DMS 273 (cell line): ENCODE results near the gene ST3GAL6.
A peak's percentile ranks its signal among the peaks of the same experiment; 100 is the strongest.

Experiments
- DNase-seq: peaks from one replicate; lab custom pipeline; 2025; ENCODE audit not compliant: unreplicated experiment; lab: John Stamatoyannopoulos, UW

The ST3GAL6 gene

DNA sequence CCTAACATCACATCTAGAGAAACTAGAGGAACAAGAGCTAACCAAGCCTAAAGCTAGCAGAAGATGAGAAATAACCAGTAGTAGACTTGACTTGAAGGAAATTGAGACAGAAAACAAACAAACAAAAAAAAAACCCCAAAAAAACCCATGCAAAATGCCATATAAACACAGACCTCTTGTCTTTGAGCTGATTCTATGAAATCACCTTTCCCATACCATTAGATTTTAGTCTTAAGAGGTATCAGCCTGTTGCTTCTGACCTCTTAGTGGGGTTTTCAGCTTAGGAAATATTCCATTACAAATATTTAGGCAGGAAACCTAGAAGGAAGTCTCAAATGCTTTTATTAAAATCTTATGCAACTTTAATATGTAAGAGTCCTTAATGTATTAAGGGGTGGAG, 23.9 kb upstream of the ST3GAL6 start:
- no peak for DNase-seq

GRCh38 chr3:98740324-98740723, 22.8 kb upstream of the ST3GAL6 start:
- DNase-seq, result no peak

- DNase-seq, result peak; percentile 18
Measured at GRCh38 chr3:98741121-98741716, 21.9 kb upstream of the ST3GAL6 start.

- no peak for DNase-seq
Measured at GRCh38 chr3:98743071-98743470, 20.1 kb upstream of the ST3GAL6 start.

DNA sequence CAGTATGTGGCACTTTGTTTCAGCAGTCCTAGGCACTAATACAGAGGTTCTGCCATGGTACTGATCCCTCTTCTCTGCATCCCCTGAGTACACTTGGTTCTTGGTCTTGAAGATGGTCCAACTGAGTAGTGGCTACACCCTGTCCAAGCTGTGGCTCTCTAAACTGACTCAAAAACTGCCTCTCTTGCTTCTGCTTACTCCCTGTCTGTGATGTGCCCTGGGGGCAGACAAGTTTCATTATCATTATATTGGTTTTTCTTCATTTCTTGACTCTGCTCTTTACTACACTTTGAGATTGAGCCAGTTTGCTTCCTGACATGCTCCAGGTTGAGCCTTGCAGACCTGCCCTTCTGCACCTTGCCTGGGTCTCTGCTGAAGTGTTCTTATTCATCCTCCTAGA, 18.9 kb upstream of the ST3GAL6 start:
- no peak for DNase-seq

GRCh38 chr3:98745718-98746117, 17.4 kb upstream of the ST3GAL6 start:
- no peak for DNase-seq

DNA sequence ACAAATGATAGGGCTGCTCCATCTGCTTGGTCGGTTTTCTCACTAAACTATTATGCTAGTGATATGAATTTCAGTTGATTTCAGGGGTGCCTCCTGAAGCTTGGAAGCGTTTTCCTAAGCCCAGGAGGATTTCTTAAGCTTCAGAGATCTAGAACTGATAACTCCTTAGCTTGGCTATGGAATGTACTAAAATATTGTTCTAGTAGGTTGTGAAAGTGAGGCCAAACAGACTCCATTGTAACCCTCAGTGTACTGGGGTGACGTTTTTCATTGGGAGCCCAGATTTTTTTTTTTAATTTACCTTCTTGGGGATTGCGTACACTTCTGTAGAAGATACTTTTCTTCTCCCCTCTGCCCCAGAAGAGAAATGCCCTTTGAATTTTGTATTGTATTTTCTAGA, 17.0 kb upstream of the ST3GAL6 start:
- no peak for DNase-seq

DNA sequence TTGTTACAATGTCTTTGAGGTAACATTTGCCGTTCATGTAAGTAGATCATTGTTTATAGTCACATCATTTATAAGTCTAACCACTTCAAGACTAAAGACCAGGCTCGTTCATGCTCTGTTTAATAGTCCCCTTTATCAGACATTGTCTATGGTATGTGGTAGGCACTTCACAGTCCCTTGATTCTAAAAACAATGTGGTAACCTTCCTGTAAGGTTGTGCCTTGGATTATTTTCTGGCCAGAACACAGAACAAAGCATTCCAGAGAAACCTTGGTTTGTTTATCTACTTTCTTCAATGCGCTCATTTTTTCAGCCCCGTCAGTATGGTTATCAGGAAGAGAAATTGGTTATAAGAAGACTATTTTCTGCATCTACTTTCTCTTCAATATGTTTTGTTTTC, 16.3 kb upstream of the ST3GAL6 start:
- DNase-seq, result no peak

DNA sequence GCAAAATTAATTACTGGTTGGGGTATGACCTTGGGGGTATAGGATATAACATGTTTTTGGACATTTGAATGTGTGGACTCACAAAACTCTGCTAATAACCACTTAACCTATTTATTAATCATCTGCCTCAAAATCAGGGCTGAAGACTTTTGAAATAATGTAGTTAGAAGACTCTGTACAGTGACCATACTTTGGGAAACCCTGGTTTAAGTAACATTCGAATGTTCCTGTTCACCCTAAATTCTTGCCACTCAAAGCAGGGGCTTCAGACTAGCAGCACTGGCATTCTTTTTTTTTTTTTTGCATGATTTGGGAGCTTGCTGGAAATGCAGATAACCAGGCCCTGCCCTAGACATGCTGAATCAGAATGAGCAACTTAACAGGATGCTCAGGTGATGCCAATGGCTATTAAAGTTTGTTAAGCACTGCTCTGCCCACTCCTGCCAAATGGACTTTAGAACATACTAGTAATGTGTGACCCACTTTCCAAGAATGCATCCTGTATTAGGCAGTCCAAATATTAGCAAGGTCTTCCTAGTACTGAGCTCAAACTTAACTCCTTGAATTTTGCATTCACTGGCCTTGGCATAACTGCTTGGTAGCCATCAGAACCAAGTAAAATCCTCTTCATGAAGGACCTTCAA, 12.7 kb upstream of the ST3GAL6 start:
- DNase-seq, result no peak

DNA sequence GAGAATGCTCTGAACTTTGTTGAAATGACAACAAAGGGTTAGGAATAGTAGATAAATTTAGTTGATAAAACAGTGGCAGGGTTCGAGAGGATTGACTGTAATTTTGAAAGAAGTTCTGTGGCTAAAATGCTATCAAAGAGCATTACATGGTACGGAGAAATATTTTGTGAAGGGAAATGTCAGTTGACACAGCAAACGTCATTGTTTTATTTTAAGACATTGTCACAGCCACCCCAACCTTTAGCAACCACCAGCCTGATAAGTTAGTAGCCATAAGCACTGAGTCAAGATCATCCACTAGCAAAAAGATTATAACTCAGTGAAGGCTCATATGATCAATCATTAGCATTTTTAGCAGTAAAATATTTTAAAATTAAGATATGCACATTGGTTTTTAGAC, 8.7 kb upstream of the ST3GAL6 start:
- DNase-seq, result no peak

DNA sequence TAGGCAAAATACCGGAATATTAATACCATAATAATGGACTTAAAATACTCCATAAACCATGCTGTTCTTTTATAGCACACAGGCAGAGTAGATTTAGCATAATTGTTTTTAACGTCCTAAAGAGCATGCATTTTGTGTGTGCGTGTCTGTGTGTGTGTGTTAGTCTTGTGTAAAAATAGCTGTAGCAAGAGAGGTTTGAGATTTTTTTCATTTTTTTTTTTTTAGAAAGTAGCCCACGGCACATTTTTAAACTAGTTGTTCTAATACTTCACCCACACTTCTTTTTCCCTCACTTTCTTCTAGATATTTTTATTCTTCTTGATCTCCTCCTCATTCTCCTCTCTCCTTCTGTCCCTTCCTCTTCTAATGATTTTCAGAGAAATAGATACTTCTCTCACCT, 7.5 kb upstream of the ST3GAL6 start:
- DNase-seq, result peak; percentile 46

- DNase-seq, result no peak
Measured at GRCh38 chr3:98759629-98760028, 3.5 kb upstream of the ST3GAL6 start.

GRCh38 chr3:98761643-98762229, 1.4 kb upstream of the ST3GAL6 start:
- peak; percentile 30 for DNase-seq

DNA sequence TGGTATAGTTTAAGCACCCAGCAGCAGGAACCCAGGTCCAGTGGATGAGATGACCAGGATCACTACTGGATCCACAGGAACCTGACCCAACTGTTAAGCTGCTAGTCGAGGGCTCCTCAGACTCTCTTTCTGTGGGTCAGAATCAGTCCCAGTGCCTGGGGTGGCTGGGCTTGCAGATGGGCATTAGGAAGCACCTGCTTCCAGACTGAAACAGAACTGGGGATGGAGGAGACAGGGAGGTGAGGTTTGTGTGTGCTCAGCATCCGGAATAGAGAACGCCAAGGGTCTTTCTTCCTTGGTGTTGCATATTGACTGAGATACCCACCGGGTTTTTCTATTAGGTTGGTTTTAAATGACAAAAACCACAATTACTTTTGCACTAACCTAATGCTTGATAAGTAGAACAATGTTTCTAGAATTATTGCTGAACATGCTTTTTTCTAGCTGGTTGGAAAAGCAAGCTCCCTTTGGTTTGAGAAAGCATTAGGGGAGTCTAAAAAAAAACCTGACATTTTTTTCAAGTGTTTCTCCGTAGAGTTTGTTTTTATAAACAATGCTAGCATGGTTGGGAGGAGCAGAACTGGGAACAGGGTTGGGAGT, 779 bp downstream of the ST3GAL6 start:
- no peak for DNase-seq

DNA sequence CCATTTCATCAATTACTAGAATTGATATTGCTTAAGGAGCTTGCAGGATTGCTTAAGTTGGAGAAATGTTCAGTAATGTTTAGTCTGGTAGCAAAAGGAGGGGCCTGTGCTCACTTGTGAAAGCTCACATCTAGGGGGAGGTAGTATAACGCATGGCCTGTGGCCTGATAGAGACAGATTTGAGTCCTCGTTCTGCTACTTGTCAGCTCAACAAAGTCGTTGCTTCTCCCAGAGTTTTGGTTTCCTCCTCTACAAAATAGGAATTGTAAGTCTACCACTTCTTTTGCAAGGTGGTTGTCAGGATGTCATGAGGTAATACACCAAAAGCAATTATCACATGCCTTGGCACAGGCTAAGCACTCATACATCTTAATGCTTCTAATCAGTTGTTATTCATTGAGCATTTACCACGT, 1.3 kb downstream of the ST3GAL6 start:
- DNase-seq, result peak; percentile 24

GRCh38 chr3:98765721-98766120, 2.6 kb downstream of the ST3GAL6 start:
- no peak for DNase-seq

DNA sequence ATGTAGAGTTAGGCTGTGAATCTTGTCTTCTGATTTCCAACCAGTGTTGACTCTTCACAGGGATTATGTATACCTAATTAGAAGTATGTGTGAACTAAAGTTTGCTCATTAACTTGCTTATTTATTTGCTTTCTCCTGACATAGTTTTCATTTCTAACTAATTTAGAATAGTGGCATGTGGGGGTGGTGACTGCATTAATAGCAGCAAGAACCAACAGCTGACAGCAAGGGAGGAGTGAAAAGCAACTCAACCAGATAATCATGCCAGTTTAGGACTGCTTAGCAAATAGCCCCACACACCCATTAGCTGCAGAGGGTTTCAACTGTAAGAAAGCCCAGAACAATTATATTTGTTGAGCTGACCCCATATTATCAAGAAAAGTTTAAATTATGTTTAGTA, 3.8 kb downstream of the ST3GAL6 start:
- peak; percentile 47 for DNase-seq

DNA sequence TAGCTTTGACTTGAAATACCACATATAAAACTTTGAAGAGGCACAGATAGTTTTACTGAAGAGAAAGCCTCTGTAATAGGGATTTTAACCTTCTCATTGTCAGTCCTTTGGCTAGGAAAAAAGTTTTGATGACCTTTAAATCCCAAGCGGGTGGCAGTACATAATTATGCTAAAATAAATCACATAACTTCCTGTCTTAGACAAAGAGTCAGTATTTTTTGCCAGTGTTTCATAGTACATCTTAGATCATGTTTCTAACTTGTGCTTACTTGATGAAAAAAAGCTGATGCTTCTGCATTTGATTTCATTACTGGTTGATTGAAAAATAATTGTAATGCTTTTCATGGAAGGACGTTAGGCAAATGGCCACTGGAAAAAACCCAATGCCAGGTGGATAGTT, 5.8 kb downstream of the ST3GAL6 start:
- DNase-seq, result no peak

DNA sequence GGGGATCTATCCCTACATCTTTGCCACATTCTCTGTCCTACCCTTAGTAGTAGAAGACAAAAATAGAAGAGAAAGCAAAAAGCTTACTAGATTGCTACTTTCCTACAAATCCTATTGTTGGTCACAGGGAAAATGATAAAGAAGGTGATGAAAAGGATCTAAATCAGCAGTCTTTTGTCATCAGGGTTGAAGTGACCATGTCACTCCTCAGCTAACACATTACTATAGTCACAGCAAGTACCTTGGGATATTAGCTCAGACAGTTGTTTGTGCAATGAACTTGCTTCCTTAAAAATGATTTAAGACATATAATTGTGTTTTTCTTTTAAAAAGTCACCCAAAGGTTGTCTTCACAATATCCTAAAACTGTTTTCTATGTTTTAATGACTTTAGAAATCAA, 6.3 kb downstream of the ST3GAL6 start:
- DNase-seq, result no peak

DNA sequence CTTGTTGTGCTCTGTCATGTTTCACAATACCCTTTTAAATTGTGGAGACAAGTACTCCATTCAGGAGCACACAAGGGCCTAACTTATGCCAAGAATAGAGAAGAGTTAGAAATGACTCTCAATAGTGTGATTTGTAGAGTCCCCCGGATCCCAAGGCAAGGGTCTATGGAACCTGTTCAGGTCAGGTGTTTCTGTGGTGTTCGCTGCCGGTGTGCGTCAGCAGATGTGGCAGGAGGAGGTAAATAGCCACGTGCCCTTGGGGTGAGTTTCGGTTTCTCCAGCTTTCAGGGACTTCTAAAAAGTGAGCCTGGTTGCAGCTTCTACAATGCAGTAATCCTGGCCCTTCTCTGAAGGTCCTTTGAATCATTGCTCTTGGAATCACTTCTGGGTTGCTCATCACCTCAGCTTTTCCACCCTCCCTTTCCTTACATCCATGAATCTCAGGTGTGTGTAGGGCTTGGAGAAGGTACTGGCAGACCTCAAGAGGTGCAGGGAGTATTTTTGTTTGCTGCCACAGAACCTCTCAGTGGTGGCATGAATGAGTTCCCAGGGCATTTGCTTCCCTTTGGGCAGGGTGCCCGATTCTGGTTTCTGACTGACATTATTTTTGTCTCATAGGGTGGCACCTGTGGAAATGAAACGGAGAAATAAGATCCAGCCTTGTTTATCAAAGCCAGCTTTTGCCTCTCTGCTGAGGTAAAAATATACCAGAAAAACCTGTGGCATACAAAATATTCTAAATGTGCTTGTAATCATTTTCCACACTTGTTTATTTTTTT, 7.3 kb downstream of the ST3GAL6 start:
- peak; percentile 42 for DNase-seq

DNA sequence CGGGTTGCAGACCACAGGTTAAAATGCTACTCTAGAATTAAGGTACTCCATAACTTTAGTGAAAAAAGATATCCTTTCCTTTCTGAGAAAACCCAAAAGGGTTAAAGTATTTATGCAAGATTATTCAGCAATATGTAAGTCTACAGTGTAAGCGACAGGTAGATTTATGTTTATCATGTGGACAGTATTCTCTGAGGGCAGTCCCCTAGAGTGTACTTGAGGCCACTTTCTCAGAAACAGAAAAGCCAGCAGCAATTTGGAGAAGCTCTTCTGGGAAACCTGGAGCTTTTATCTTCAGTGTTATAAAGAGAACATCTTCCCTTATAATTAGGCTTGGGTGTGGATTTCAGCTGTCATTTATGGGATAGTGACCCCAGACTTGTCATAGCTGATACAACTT, 8.9 kb downstream of the ST3GAL6 start:
- no peak for DNase-seq
